HCT116 (cell line): Measurements from ENCODE around the gene TNFRSF9.

Experiments
- ATF3 ChIP-seq: IDR thresholded peaks from 2 replicates; pipeline ENCODE4 v1.6.1; 2012
- CBX3 ChIP-seq: IDR thresholded peaks from 2 replicates; pipeline ENCODE4 v1.6.1; 2012; ENCODE audit warnings: low read depth
- CEBPB ChIP-seq: IDR thresholded peaks from 2 replicates; pipeline ENCODE4 v1.6.1; 2012; ENCODE audit warnings: low read depth
- CTCF ChIP-seq, 3 experiments: fragments of 200-600 bp in 1 of 3; sonication (generic) in 1 of 3; IDR thresholded peaks in 2 of 3; conservative IDR thresholded peaks in 1 of 3; 2 replicates each; pipeline ENCODE4 v1.5.1; 2012 to 2017; ENCODE audit warnings: low read depth in 2 of 3, low read length in 2 of 3, antibody characterized with exemption in 1 of 3, borderline replicate concordance in 1 of 3, control low read depth in 1 of 3, mild to moderate bottlenecking in 1 of 3, mixed read lengths in 1 of 3, mixed run types in 1 of 3, moderate library complexity in 1 of 3; ENCODE audit not compliant: insufficient read depth in 1 of 3
- EGR1 ChIP-seq: IDR thresholded peaks from 2 replicates; pipeline ENCODE4 v1.6.1; 2012; ENCODE audit warnings: low read depth
- EZH2 ChIP-seq: fragments of 200-600 bp; sonication (generic); IDR thresholded peaks from 2 replicates; pipeline ENCODE4 v1.6.1; 2017; ENCODE audit warnings: antibody characterized with exemption, mixed run types
- FOSL1 ChIP-seq: IDR thresholded peaks from 2 replicates; pipeline ENCODE4 v1.6.1; 2012; ENCODE audit warnings: low read depth
- POLR2A ChIP-seq: IDR thresholded peaks from 2 replicates; pipeline ENCODE4 v1.7.0; 2011; ENCODE audit warnings: borderline replicate concordance; ENCODE audit not compliant: insufficient read depth, insufficient read length; ENCODE audit errors: extremely low read depth
- POLR2AphosphoS5 ChIP-seq: IDR thresholded peaks from 2 replicates; pipeline ENCODE4 v1.6.1; 2011; ENCODE audit warnings: mild to moderate bottlenecking, low read depth, low read length, moderate library complexity
- RAD21 ChIP-seq: IDR thresholded peaks from 2 replicates; pipeline ENCODE4 v1.6.1; 2012; ENCODE audit warnings: low read depth, mild to moderate bottlenecking
- SIN3A ChIP-seq: IDR thresholded peaks from 2 replicates; pipeline ENCODE4 v1.6.1; 2012; ENCODE audit warnings: low read depth
- SP1 ChIP-seq: IDR thresholded peaks from 2 replicates; pipeline ENCODE4 v1.6.1; 2012; ENCODE audit warnings: low read depth
- TCF7L2 ChIP-seq: IDR thresholded peaks from 2 replicates; pipeline ENCODE4 v1.7.0; 2011; ENCODE audit warnings: borderline replicate concordance, inconsistent platforms; ENCODE audit not compliant: insufficient read depth, insufficient read length; ENCODE audit errors: extremely low read depth
- ZNF274 ChIP-seq: fragments of 200-500 bp; sonication (Bioruptor generic); IDR thresholded peaks from 2 replicates; pipeline ENCODE4 v1.6.1; 2014; ENCODE audit warnings: mild to moderate bottlenecking, low read depth, low read length, inconsistent platforms

GRCh38 chr1:7983086-7983778 lies 42.6 kb upstream of the TNFRSF9 start:
- TF ChIP-seq POLR2AphosphoS5, result no peak
- TF ChIP-seq POLR2A, result no peak
- TF ChIP-seq FOSL1, result no peak
- TF ChIP-seq EGR1, result no peak
- TF ChIP-seq CTCF (IDR thresholded peaks at IDR 0.05 in 2 of 3, conservative IDR thresholded peaks at IDR 0.05 in 1 of 3; ENCODE audit: borderline replicate concordance in 1 of 3, insufficient read depth in 1 of 3, low read depth in 2 of 3, low read length in 2 of 3), result no peak
- TF ChIP-seq EZH2, result no peak
- TF ChIP-seq SIN3A, result no peak
- no peak for TF ChIP-seq ATF3
- TF ChIP-seq CBX3, result no peak
- TF ChIP-seq RAD21, result no peak
- no peak for TF ChIP-seq CEBPB
- no peak for TF ChIP-seq SP1
- no peak for TF ChIP-seq ZNF274
- TF ChIP-seq TCF7L2, result no peak
